ENCODE results near the gene FOXN3. TPM values are rescaled to one million over a fixed set of nuclear protein-coding genes. Genes with fewer than 3 reads are reported as not detected.

FOXN3 gene
- total RNA-seq, 4 donors from 2014 or later = 98.7 to 116 (median 103) TPM

DNA sequence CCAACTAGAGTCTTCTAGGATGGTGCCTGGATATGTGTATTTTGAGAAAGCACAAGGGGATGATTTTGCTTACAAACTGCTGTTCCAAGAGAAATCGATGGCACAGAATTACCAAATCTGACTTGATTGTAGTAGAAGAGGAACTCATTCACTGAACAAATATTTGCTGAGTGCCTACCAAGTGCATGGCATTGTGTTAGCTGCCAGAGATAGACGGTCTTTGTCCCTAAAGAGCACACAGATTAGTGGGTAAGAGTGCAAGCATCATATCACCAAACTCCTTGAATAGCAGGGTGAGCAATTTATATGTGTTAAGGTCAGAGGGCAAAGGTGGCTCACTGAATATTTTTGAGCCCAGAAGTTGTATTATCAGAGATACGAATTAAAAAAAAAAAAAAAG, 3.5 kb upstream of the FOXN3 start:
- no peak for DNase-seq (ENCODE audit: low spot score in 2 of 2)
- Histone ChIP-seq H3K27ac (peak overlapping the region in 2 of 4 donors; percentile 8 to 97), H3K4me3 (no peak overlapping the region), H3K36me3 (no peaks in the 10 kb centered on the region), H3K4me1 (peaks cover 0 to 25% (median 15%) of the 10 kb centered on the region in 4 donors), H3K9me3 (no peaks in the 10 kb centered on the region), H3K27me3 (no peaks in the 10 kb centered on the region)
- TF ChIP-seq POLR2A (IDR thresholded peaks at IDR 0.05) (no peak), EP300 (IDR thresholded peaks at IDR 0.05) (no peak)
- TF ChIP-seq, protein P1, sequence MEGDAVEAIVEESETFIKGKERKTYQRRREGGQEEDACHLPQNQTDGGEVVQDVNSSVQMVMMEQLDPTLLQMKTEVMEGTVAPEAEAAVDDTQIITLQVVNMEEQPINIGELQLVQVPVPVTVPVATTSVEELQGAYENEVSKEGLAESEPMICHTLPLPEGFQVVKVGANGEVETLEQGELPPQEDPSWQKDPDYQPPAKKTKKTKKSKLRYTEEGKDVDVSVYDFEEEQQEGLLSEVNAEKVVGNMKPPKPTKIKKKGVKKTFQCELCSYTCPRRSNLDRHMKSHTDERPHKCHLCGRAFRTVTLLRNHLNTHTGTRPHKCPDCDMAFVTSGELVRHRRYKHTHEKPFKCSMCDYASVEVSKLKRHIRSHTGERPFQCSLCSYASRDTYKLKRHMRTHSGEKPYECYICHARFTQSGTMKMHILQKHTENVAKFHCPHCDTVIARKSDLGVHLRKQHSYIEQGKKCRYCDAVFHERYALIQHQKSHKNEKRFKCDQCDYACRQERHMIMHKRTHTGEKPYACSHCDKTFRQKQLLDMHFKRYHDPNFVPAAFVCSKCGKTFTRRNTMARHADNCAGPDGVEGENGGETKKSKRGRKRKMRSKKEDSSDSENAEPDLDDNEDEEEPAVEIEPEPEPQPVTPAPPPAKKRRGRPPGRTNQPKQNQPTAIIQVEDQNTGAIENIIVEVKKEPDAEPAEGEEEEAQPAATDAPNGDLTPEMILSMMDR (IDR thresholded peaks at IDR 0.05) = no peak
- WGBS, 2 donors = 60 to 67% methylated on average over 3 of the region's 3 CpGs

DNA sequence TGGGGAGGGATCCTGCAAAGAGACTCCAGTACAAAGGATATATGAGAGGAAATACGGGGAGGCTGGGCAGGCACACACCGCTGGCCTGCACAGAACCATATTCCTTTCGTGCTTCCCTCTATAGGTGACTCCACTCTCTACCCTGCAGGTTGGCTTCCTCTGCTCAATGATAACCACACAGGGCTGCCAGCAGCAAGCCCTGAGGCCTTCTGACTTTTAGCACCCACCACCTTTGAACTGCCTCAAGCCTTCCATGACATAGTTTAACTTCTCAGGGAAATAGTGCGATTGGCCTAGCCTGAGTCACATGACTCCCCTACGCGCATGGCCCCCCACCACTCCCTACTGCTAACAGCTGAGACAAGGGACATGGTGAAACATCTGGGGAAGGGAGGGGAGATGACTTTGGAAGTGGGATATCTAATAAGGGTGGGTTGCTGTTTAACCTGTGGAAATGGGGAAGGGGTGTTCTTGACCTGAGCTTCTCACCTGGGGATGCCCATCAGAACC, 3.0 kb upstream of the FOXN3 start:
- Histone ChIP-seq H3K9me3 (no peaks in the 10 kb centered on the region), H3K27ac (peak overlapping the region in 2 of 4 donors; percentile 8 to 97), H3K4me3 (no peak overlapping the region), H3K27me3 (no peaks in the 10 kb centered on the region), H3K36me3 (no peaks in the 10 kb centered on the region), H3K4me1 (peaks cover 0 to 27% (median 12%) of the 10 kb centered on the region in 4 donors)
- 97% methylated on average over 6 of the region's 6 CpGs for WGBS, 2 donors
- DNase-seq (ENCODE audit: low spot score in 2 of 2) = no peak
- TF ChIP-seq, protein P1 (IDR thresholded peaks at IDR 0.05) = no peak
- TF ChIP-seq EP300 (IDR thresholded peaks at IDR 0.05) = no peak
- TF ChIP-seq POLR2A (IDR thresholded peaks at IDR 0.05) = no peak

DNA sequence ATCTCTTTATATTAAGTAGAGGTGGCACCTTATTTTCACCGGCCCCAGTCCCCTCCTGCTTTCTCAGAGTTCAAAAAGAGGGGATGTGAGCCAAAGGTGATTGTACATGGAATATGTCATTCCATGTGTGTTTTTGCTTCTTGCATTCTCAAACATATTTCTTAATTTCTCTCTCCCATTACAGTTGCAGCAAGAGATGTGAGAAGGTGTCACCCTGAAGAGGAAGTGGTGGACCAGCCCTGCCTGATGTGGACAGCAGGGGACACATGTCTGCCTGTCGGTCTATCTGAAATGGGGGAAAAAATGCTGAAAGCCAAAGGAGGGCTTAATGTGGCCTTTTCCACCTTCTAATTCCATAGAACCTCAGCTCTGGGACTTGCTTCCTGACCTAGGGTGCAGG, 1.9 kb upstream of the FOXN3 start:
- TF ChIP-seq POLR2A (IDR thresholded peaks at IDR 0.05) = no peak
- TF ChIP-seq, protein P1 (IDR thresholded peaks at IDR 0.05) = peak in 1 of 5 experiments; percentile 12
- WGBS, 2 donors = 68 to 70% methylated on average over 2 of the region's 2 CpGs
- Histone ChIP-seq H3K27ac (peak overlapping the region in 3 of 4 donors; percentile 18 to 97 (median 97)), H3K27me3 (no peaks in the 10 kb centered on the region), H3K4me3 (no peak overlapping the region), H3K9me3 (no peaks in the 10 kb centered on the region), H3K4me1 (peaks cover 0 to 38% (median 14%) of the 10 kb centered on the region in 4 donors), H3K36me3 (no peaks in the 10 kb centered on the region)
- DNase-seq (ENCODE audit: low spot score in 2 of 2) = no peak

DNA sequence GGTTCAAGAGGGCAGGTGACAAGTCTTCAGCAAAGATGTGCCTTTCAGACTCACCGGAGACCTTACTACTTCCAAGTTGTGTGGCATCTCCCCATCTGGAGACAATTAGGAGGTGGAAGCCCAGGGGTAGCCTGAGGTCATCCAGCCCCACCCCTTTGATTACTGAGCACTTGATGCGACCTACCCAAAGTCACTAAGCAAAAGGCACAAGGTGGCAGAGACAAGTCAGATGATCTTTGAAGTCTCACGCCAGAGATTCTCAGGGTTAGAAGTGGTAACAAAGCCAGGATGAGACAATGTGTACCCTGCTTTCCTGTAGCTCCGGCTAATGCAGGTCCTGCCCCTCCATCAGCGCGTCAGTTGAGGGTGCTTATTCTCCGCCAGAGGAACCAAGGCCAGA, 1.4 kb upstream of the FOXN3 start:
- H3K27ac ChIP-seq = peak overlapping the region; percentile 89 to 97 (median 94)
- peaks cover 0 to 41% (median 14%) of the 10 kb centered on the region in 4 donors for H3K4me1 ChIP-seq
- H3K27me3 ChIP-seq = no peaks in the 10 kb centered on the region
- H3K4me3 ChIP-seq = peak overlapping the region in 2 of 4 donors; percentile 59 to 84
- 65 to 71% methylated on average over 7 of the region's 7 CpGs for WGBS, 2 donors
- no peaks in the 10 kb centered on the region for H3K9me3 ChIP-seq
- TF ChIP-seq EP300 (IDR thresholded peaks at IDR 0.05) = peak in 1 of 2 donors; percentile 19
- TF ChIP-seq, protein P1 (IDR thresholded peaks at IDR 0.05) = no peak
- no peak for TF ChIP-seq POLR2A (IDR thresholded peaks at IDR 0.05)
- H3K36me3 ChIP-seq = no peaks in the 10 kb centered on the region
- no peak for DNase-seq (ENCODE audit: low spot score in 2 of 2)

DNA sequence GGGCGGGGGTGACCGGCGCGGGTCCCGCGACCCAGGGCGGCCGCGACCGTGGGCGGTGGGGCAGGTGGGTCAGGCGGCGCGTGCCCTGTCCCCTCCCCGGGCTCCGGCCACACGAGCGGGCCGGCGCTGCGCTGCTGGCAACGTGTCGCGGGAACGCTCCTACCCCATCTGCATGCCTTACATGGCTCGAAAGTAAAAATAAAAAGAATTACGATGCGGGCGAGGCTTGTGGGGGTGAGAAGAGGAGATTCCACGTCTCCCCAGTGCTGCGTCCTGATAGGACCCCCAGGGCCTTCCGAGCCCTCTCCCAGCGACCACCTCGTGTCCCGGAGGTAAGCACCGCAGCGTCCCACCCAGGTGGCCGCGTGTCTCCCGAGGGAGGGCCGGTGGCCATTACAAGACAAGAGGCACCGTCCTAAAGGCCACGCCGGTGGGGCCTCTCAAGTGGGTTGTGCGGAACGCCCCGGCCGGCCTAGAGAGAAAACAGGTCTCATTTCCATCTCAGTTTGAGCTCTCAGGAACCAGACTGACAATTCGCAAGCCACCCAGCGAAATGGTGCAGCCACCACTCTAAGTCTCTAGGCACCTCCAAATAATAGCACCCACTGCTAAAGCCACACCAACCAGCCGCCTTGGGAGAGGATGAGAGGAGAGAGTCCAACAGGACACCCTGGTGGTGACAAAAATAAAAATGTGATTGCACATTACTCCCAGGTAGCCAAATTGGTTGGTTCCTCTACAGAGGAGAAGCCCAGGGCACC, 612 bp upstream of the FOXN3 start:
- no peaks in the 10 kb centered on the region for H3K27me3 ChIP-seq
- no peaks in the 10 kb centered on the region for H3K36me3 ChIP-seq
- TF ChIP-seq POLR2A (IDR thresholded peaks at IDR 0.05) (peak in 1 of 2 donors; percentile 16), EP300 (IDR thresholded peaks at IDR 0.05) (peak in 1 of 2 donors; percentile 29)
- TF ChIP-seq, protein P1 (IDR thresholded peaks at IDR 0.05) = peak; percentile 13 to 54 (median 33)
- peak in 1 of 2 donors; percentile 59 for DNase-seq (ENCODE audit: low spot score in 2 of 2)
- H3K4me1 ChIP-seq = peaks cover 0 to 37% (median 12%) of the 10 kb centered on the region in 4 donors
- no peaks in the 10 kb centered on the region for H3K9me3 ChIP-seq
- 4 to 7% methylated on average over 28 to 45 of the region's 51 CpGs for WGBS, 2 donors
- peak overlapping the region; percentile 89 to 97 (median 94) for H3K27ac ChIP-seq
- peak overlapping the region; percentile 59 to 84 (median 66) for H3K4me3 ChIP-seq
